ENCODE results near the gene PFKP.

Gene PFKP

DNA sequence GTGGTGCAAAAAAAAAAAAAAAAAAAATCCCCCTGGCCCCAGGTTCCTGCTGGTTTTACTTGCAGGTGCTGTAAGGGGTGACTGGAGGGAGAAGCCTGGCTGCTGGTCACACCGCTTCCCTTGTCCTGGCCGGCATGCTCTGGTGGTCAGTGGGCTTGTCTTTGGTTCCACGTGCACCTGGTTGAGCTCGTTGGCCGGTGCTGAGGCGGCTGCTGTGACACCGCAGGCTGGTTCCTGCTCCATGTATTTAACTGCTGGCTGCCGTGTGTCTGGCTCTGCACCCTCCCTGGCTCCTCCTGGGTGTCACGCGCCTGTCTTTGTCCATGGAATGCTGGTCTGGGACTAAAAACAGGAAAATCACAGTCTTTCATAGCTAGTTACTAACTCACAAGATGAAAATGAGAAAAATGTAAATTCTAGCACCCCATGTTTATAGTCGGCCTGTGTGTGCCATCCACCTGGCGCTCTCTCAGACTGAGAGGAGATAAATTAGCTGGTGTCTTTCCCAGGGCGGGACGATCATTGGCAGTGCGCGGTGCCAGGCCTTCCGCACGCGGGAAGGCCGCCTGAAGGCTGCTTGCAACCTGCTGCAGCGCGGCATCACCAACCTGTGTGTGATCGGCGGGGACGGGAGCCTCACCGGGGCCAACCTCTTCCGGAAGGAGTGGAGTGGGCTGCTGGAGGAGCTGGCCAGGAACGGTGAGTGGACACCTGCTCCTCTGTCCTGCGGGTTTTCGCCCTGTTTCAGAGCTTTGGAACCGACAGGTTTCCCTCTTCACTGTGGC is 33.7 kb downstream of the PFKP start:
- H3K4me2 ChIP-seq (ENCODE audit: low read depth, low read length), result no peak overlapping the region
- no peaks in the 10 kb centered on the region for H3K79me2 ChIP-seq (ENCODE audit: low read length)
- TF ChIP-seq EZH2 (optimal IDR thresholded peaks at IDR 0.05; ENCODE audit: low read depth, low read length) (no peak), EZH2phosphoT487 (IDR thresholded peaks at IDR 0.05; ENCODE audit: low read length) (no peak)
- TF ChIP-seq, protein P1, sequence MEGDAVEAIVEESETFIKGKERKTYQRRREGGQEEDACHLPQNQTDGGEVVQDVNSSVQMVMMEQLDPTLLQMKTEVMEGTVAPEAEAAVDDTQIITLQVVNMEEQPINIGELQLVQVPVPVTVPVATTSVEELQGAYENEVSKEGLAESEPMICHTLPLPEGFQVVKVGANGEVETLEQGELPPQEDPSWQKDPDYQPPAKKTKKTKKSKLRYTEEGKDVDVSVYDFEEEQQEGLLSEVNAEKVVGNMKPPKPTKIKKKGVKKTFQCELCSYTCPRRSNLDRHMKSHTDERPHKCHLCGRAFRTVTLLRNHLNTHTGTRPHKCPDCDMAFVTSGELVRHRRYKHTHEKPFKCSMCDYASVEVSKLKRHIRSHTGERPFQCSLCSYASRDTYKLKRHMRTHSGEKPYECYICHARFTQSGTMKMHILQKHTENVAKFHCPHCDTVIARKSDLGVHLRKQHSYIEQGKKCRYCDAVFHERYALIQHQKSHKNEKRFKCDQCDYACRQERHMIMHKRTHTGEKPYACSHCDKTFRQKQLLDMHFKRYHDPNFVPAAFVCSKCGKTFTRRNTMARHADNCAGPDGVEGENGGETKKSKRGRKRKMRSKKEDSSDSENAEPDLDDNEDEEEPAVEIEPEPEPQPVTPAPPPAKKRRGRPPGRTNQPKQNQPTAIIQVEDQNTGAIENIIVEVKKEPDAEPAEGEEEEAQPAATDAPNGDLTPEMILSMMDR (IDR thresholded peaks at IDR 0.05; ENCODE audit: low read length), result no peak
- no peaks in the 10 kb centered on the region for H3K9me2 ChIP-seq (replicated peaks; ENCODE audit: insufficient read depth, low read length)
- H3K27me3 ChIP-seq (replicated peaks; ENCODE audit: insufficient read depth, low read length), result no peaks in the 10 kb centered on the region
- H4K20me1 ChIP-seq (ENCODE audit: insufficient read depth, low read length), result no peaks in the 10 kb centered on the region
- H3K4me1 ChIP-seq (ENCODE audit: low read length), result no peaks in the 10 kb centered on the region
- no peaks in the 10 kb centered on the region for H3F3A ChIP-seq (ENCODE audit: insufficient read depth, low read length)
- no peaks in the 10 kb centered on the region for H3K9me3 ChIP-seq (replicated peaks; ENCODE audit: insufficient read depth, low read length)
- no peak overlapping the region for H2AFZ ChIP-seq (ENCODE audit: low read length)
- no peak overlapping the region for H3K4me3 ChIP-seq (ENCODE audit: low read length)
- no peaks in the 10 kb centered on the region for H3K36me3 ChIP-seq (replicated peaks; ENCODE audit: insufficient read depth, low read length)
- H3K9ac ChIP-seq (ENCODE audit: low read length), result no peak overlapping the region
- no peak for DNase-seq
- H3K27ac ChIP-seq (ENCODE audit: low read length), result no peak overlapping the region

DNA sequence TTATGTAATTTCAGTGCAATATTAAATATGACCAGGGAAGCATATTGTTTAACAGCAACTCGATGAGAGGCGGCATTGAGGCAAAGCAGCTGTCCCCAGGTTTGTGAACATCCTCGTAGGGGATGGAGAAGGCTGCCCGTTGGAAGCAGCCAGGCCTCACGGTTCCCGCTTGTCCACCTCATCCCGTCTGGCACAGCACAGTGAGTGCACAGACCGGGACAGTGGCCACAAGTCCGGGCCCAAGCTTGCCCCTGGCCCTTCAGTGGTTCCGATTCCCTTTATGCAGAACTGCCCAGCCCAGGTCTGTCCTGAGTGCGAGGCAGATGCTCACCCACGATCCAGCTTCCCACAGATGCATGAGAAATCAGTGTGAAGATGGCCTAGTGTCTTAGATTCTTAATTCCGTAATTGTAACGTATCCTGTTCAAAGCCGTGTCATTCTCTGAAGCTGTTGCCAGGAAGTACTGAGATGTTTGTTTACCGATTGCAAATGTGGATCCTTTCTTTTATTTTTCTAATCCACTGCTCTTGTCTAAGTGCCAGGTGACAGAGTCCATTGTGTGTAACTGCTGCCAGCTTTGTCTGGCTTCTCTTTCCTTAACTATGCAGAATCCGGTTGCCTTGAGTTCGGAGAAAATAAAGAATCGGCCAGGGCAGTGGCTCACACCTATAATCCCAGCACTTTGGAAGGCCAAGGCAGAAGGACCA is 35.5 kb downstream of the PFKP start:
- Histone ChIP-seq H3K4me2 (ENCODE audit: low read depth, low read length) (no peak overlapping the region), H3K9me2 (replicated peaks; ENCODE audit: insufficient read depth, low read length) (no peaks in the 10 kb centered on the region), H3F3A (ENCODE audit: insufficient read depth, low read length) (no peaks in the 10 kb centered on the region), H3K9ac (ENCODE audit: low read length) (no peak overlapping the region), H3K27me3 (replicated peaks; ENCODE audit: insufficient read depth, low read length) (no peaks in the 10 kb centered on the region), H3K79me2 (ENCODE audit: low read length) (no peaks in the 10 kb centered on the region), H3K36me3 (replicated peaks; ENCODE audit: insufficient read depth, low read length) (no peaks in the 10 kb centered on the region), H4K20me1 (ENCODE audit: insufficient read depth, low read length) (no peaks in the 10 kb centered on the region), H3K9me3 (replicated peaks; ENCODE audit: insufficient read depth, low read length) (no peaks in the 10 kb centered on the region), H3K4me3 (ENCODE audit: low read length) (no peak overlapping the region), H3K27ac (ENCODE audit: low read length) (no peak overlapping the region), H2AFZ (ENCODE audit: low read length) (no peak overlapping the region), H3K4me1 (ENCODE audit: low read length) (no peaks in the 10 kb centered on the region)
- TF ChIP-seq EZH2 (optimal IDR thresholded peaks at IDR 0.05; ENCODE audit: low read depth, low read length) (no peak), EZH2phosphoT487 (IDR thresholded peaks at IDR 0.05; ENCODE audit: low read length) (no peak)
- TF ChIP-seq, protein P1 (IDR thresholded peaks at IDR 0.05; ENCODE audit: low read length), result no peak
- no peak for DNase-seq

DNA sequence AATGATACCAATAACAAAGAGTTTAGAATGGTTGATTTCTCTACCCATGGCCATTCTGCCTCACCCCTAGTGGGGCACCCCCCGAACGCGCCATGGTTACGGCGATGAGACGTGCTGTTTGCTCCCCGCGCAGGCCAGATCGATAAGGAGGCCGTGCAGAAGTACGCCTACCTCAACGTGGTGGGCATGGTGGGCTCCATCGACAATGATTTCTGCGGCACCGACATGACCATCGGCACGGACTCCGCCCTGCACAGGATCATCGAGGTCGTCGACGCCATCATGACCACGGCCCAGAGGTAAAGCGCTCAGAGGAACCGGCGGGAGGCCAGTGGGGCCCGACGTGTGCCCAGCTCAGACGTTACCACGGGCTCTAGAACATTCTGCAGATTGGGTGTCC is 36.3 kb downstream of the PFKP start:
- H3K27me3 ChIP-seq (replicated peaks; ENCODE audit: insufficient read depth, low read length), result no peaks in the 10 kb centered on the region
- no peak overlapping the region for H3K4me2 ChIP-seq (ENCODE audit: low read depth, low read length)
- H3K9ac ChIP-seq (ENCODE audit: low read length), result no peak overlapping the region
- H3K27ac ChIP-seq (ENCODE audit: low read length), result no peak overlapping the region
- H3K9me2 ChIP-seq (replicated peaks; ENCODE audit: insufficient read depth, low read length), result no peaks in the 10 kb centered on the region
- no peak overlapping the region for H2AFZ ChIP-seq (ENCODE audit: low read length)
- no peak for DNase-seq
- no peaks in the 10 kb centered on the region for H3K36me3 ChIP-seq (replicated peaks; ENCODE audit: insufficient read depth, low read length)
- no peaks in the 10 kb centered on the region for H4K20me1 ChIP-seq (ENCODE audit: insufficient read depth, low read length)
- H3K9me3 ChIP-seq (replicated peaks; ENCODE audit: insufficient read depth, low read length), result no peaks in the 10 kb centered on the region
- H3K4me1 ChIP-seq (ENCODE audit: low read length), result no peaks in the 10 kb centered on the region
- no peaks in the 10 kb centered on the region for H3F3A ChIP-seq (ENCODE audit: insufficient read depth, low read length)
- H3K4me3 ChIP-seq (ENCODE audit: low read length), result no peak overlapping the region
- H3K79me2 ChIP-seq (ENCODE audit: low read length), result no peaks in the 10 kb centered on the region
- TF ChIP-seq EZH2 (optimal IDR thresholded peaks at IDR 0.05; ENCODE audit: low read depth, low read length) (no peak), EZH2phosphoT487 (IDR thresholded peaks at IDR 0.05; ENCODE audit: low read length) (no peak)
- TF ChIP-seq, protein P1 (IDR thresholded peaks at IDR 0.05; ENCODE audit: low read length), result no peak

Measured in MM.1S (cell line).